ENCODE data around the gene CAVIN1.
"Not testable (repeated sequence)": the region's sequence is repeated elsewhere in the genome, so short reads cannot be mapped to it uniquely, and the experiment has no call there.

CAVIN1 gene

DNA sequence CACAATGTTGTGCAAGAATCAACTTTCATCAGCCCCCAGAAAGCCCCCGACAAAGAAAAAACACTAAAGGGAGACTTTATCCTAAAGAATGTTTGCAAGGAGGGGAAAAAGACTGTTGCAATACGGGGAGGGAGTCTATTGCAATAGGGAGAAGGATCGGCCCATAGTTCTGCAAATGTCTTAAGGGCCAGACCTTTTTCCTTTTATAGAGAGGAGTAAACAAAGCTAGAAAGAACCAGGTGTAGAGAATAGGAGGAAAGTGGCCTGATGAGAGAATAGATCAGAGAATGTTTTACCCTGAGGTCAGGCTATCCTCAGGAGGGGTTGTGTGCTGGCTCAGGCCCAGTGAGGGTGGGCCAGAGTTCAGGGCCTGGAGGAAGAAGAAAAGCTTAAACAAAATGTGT, 8.7 kb upstream of the CAVIN1 start:
- no peak for DNase-seq (ENCODE audit: low spot score)

DNA sequence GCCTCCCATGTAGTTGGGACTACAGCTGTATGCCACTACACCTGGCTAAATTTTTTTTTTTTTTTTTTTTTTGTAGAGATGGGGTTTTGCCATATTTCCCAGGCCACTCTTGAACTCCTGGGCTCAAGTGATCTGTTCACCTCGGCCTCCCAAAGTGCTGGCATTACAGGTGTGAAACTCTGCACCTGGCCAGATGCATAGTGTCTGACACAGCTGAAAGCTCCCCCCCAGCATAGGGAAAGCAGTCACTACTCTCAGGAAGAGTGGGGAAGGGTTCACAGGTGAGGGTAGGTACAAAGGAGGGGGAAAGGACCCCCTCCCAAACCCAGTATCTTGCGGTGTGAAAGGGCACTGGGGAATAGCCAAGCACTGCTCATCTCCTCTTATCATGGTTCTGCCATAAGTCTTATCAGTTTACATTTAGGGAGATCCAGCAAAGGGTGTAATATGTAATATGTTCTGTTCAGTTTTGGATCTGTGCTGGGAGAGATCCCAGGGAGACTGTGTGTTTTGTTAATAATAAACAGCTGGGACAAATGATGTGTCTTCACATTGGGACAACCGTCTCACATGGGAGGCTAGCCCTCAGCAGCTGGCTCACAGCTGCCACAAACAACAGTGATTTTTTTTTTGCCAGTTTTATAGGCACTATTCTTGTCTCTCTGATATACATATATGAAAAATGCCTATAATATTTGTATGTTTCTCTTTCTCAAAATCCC, 6.8 kb upstream of the CAVIN1 start:
- DNase-seq (ENCODE audit: low spot score) = no peak

DNA sequence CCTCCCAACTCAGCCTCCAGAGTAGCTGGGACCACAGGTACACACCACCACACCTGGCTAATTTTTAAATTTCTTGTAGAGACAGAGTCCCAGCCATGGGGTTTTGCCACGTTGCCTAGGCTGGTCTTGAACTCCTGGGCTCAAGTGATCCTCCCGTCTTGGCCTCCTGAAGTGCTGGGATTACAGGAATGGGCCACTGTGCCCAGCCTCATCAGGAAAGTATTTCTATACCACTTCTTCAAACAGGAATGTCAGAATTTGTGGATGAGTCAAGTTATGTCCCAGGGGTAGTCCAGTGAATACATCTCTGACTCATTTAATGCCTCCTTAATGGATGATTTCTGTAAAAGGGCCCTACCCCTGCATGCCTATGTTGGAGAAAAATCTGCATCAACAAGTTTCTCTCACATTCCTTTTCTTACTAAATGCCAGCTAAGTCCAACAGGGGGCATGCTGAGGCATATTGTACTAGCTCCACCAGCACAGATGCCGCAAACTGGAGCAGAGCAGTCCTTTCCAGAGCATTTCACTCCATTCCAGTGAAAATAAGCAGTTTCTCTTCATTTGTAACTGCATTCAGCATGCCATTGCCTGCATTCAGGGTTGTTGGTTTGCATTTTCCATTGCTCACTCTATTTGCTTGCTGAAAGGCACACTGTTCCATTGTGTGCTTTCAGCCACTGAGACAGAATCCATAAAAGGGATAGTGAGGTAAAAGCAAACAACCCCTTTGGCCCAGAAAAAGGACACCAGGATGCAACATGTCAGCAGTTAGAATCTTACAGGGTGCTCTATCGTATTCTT, 5.3 kb upstream of the CAVIN1 start:
- peak; percentile 66 for DNase-seq (ENCODE audit: low spot score)

DNA sequence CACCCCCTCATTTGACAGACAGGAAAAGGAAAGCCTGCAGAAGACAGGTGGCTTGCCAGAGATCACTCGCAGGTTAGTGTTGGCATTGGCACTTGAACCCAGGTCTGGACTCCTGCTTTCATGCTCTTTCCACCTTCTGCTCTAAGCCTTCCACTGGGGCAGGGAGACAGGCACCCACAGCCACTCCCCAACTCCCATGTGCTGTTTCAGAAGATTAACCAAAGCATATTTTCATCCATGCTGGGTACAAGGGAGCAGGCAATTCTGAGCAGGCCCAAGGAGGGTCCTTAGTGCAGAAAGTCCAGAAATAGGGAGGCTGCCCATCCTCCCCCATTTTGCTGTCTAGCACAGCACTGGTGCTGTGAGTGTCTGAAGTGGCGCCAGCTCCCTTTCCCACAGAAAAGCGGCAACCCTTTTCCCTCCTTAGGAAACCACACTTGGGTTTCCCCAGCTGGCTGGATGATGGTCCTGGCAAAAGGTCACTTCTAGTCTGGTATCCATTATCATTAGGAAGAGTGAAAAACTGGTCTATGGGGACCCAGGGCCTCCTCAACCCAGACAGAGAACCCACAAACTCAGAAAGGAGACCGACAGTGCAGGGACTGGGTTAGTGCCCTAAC, 2.0 kb upstream of the CAVIN1 start:
- DNase-seq (ENCODE audit: low spot score) = no peak

DNA sequence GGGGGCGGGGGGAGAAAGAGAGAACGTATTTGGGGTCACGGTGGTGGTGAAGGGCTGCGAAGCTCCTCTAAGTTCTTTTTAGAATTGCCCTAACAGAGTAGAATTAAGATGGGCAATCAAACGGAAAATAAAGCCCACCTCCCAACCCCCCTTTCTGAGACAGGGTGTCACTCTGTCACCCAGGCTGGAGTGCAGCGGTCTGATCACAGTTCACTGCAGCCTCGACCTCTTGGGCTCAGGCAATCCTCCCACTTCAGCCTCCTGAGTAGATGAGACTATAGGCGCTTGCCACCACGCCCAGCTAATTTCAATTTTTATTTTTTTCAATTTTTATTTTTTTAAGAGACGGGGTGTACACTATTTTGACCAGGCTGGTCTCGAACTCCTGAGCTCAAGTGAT, 710 bp upstream of the CAVIN1 start:
- no peak for DNase-seq (ENCODE audit: low spot score)

DNA sequence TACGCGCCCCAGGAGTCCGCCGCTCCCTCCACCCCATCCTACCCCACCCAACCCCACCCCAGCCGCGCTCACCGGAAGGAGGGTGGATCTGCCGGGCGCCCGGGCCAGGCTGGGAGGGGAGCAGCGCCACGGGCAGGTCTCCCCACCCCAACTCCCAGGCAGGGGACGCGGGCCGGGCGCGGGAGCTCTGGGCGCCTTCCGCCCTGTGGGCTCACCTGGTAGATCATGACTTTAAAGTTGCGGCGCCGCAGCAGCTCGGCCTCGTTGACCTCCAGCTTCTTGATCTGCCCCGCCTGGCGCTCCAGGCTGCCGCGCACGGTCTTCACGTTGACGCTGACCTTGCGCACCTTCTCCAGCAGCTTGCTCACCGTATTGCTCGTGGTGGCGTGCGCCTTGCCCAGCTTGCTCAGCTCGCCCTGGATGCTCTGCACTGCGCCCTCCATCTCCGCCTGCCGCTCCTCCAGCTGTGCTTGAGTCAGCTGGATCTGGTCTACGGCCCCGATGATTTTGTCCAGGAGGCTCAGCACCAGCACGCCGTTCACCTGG, 571 bp downstream of the CAVIN1 start:
- DNase-seq (ENCODE audit: low spot score) = no peak

GRCh38 chr17:42421507-42422338, 1.3 kb downstream of the CAVIN1 start:
- DNase-seq (ENCODE audit: low spot score) = no peak

DNA sequence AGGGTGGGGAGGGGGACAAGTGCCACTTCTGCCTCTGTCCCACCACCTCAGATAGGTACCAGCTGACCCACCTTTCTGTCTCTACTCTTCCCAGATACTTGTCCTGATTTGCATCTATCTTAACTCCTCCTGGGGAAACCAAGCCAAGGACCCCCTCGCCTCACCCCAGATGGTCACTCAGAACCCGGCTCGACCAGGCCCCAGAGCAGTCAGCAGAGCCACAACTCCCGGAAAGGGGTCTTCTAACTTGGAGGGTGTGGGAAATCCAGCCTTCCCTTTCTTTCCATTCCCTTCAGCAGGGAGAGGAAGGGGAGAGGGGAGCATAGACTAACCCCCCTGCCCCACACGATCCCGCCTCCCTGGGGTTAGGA, 1.9 kb downstream of the CAVIN1 start:
- DNase-seq (ENCODE audit: low spot score) = no peak

DNA sequence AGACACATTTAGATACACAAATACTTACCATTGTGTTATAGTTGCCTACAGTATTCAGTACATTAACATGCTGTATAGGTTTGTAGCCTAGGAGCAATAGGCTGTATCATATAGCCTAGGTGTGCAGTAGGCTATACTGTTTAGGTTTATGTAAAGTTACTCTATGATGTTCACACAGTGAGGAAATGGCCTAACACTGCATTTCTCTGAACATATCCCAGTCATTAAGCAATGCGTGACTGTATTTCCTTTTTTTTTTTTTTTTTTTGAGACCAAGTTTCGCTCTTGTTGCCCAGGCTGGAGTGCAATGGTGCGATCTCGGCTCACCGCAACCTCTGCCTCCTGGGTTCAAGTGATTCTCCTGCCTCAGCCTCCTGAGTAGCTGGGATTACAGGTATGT, 5.1 kb downstream of the CAVIN1 start:
- not testable (repeated sequence) for DNase-seq (ENCODE audit: low spot score)

GRCh38 chr17:42414704-42415409, 8.2 kb downstream of the CAVIN1 start:
- DNase-seq (ENCODE audit: low spot score) = no peak

GRCh38 chr17:42413464-42414040, 9.5 kb downstream of the CAVIN1 start:
- no peak for DNase-seq (ENCODE audit: low spot score)

- no peak for DNase-seq (ENCODE audit: low spot score)
Measured at GRCh38 chr17:42411905-42412679, 11.0 kb downstream of the CAVIN1 start.

- no peak for DNase-seq (ENCODE audit: low spot score)
Measured at GRCh38 chr17:42411361-42411760, 11.7 kb downstream of the CAVIN1 start.

- DNase-seq (ENCODE audit: low spot score) = no peak
Measured at GRCh38 chr17:42410319-42410685, 12.8 kb downstream of the CAVIN1 start.

- no peak for DNase-seq (ENCODE audit: low spot score)
Measured at GRCh38 chr17:42409523-42410318, 13.3 kb downstream of the CAVIN1 start.

- peak; percentile 93 for DNase-seq (ENCODE audit: low spot score)
Measured at GRCh38 chr17:42408061-42408460, 15.0 kb downstream of the CAVIN1 start.

DNA sequence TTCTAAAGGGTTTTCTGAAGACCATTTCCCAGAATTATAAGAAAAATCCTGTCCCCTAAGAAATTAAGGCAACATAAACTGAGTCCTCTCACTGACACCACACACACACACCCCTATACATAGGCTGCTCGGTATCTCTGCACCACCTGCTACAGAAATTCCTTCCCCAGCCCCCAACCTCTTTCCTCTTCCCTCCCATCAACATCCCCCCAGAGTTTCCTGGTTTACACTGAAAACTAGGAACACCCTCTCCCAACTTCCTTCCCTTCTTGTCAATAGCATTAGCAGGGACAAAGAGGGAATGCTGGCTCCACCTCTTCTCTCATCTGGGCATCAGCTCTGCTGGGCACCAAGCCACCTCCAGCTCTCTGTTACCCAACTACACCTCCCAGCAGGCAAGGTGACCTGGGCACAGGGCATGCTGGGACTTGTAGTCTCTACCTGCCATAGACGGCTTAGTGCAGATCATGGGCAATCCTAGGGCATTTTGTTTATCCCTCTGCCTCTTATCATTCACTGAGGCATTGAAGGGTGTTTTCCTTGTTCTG, 15.7 kb downstream of the CAVIN1 start:
- DNase-seq (ENCODE audit: low spot score) = peak; percentile 83

- DNase-seq (ENCODE audit: low spot score) = no peak
Measured at GRCh38 chr17:42406615-42407288, 16.3 kb downstream of the CAVIN1 start.
